HepG2 (cell line): ENCODE measurements around the gene TAF6. TPM values are rescaled to one million over a fixed set of nuclear protein-coding genes. Genes with fewer than 3 reads are reported as not detected.

Experiments used
- HHEX ChIP-seq: IDR thresholded peaks from 2 replicates; pipeline ENCODE4 v1.6.1; 2016; ENCODE audit warnings: control low read depth
- HMGA1 ChIP-seq: sonication (generic); formaldehyde crosslinking; conservative IDR thresholded peaks from 2 replicates; pipeline ENCODE4 v1.4.0; 2020; ENCODE audit warnings: missing genetic modification reagents
- HNRNPUL1 ChIP-seq: fragments of 200-400 bp; formaldehyde crosslinking; IDR thresholded peaks from 2 replicates; pipeline ENCODE4 v1.6.1; 2017; ENCODE audit warnings: low read depth, mild to moderate bottlenecking, low read length, moderate library complexity
- JUN ChIP-seq: sonication (generic); formaldehyde crosslinking; IDR thresholded peaks from 2 replicates; pipeline ENCODE4 v1.4.0; 2020; ENCODE audit warnings: mild to moderate bottlenecking, missing genetic modification reagents
- MED13 ChIP-seq: sonication (generic); formaldehyde crosslinking; IDR thresholded peaks from 2 replicates; pipeline ENCODE4 v1.5.0; 2020; ENCODE audit warnings: missing genetic modification reagents
- PCBP2 ChIP-seq: fragments of 200-400 bp; formaldehyde crosslinking; optimal IDR thresholded peaks from 2 replicates; pipeline ENCODE3; 2018; ENCODE audit warnings: low read length, low read depth; ENCODE audit not compliant: poor library complexity, severe bottlenecking
- SMAD1 ChIP-seq: sonication (generic); formaldehyde crosslinking; IDR thresholded peaks from 2 replicates; pipeline ENCODE4 v1.4.0; 2020; ENCODE audit warnings: missing genetic modification reagents, low read depth, mild to moderate bottlenecking, borderline replicate concordance
- ZFP36L1 ChIP-seq: sonication (generic); formaldehyde crosslinking; IDR thresholded peaks from 2 replicates; pipeline ENCODE4 v1.8.0; 2022; ENCODE audit warnings: mild to moderate bottlenecking, missing genetic modification reagents, moderate library complexity
- ZNF274 ChIP-seq: sonication (generic); formaldehyde crosslinking; IDR thresholded peaks from 2 replicates; pipeline ENCODE4 v1.5.1; 2020; ENCODE audit warnings: mild to moderate bottlenecking, missing genetic modification reagents
- ZNF446 ChIP-seq: sonication (generic); formaldehyde crosslinking; IDR thresholded peaks from 2 replicates; pipeline ENCODE4 v1.5.0; 2020; ENCODE audit warnings: mild to moderate bottlenecking, missing genetic modification reagents
- ZNF589 ChIP-seq: sonication (generic); formaldehyde crosslinking; conservative IDR thresholded peaks from 2 replicates; pipeline ENCODE4 v1.8.0; 2022; ENCODE audit warnings: mild to moderate bottlenecking, moderate library complexity, missing genetic modification reagents
- ZNF780A ChIP-seq: sonication (generic); formaldehyde crosslinking; IDR thresholded peaks from 2 replicates; pipeline ENCODE4 v1.8.0; 2022; ENCODE audit warnings: mild to moderate bottlenecking, missing genetic modification reagents, moderate library complexity
- polyA plus RNA-seq, 8 experiments: library from polyadenylated mRNA; depleted of rRNA in 3 of 8; stranded (reverse) in 7 of 8; unstranded in 1 of 8; fragments of >200 nt; fragmentation: Illumina TruSeq in 4 of 8; extraction: Trizol in 4 of 8; gene quantifications; 2 replicates each; pipeline versions ENCODE4 v1.2.1 to v1.2.3, GENCODE V29; 2011 to 2016; ENCODE audit warnings: low read depth in 4 of 8, missing spikeins in 1 of 8, mixed read lengths in 1 of 8; ENCODE audit not compliant: insufficient read depth in 1 of 8
- total RNA-seq, 5 experiments: library from RNA; depleted of rRNA; stranded (reverse); fragments of >200 nt; fragmentation: Illumina TruSeq; extraction: Trizol; gene quantifications; 2 replicates each; pipeline ENCODE4 v1.2.3, GENCODE V29; 2016; ENCODE audit warnings: low read depth in 1 of 5
- TF ChIP-seq, protein P1 (sequence below): sonication (generic); formaldehyde crosslinking; IDR thresholded peaks from 2 replicates; pipeline ENCODE4 v1.5.1; 2020; ENCODE audit warnings: mild to moderate bottlenecking, missing genetic modification reagents, borderline replicate concordance
- TF ChIP-seq, protein P2 (sequence below): sonication (generic); formaldehyde crosslinking; IDR thresholded peaks from 2 replicates; pipeline ENCODE4 v1.8.0; 2022; ENCODE audit warnings: mild to moderate bottlenecking, missing genetic modification reagents; ENCODE audit not compliant: insufficient replicate concordance
- TF ChIP-seq, protein P3 (sequence below): sonication (generic); formaldehyde crosslinking; IDR thresholded peaks from 2 replicates; pipeline ENCODE4 v1.5.0; 2020; ENCODE audit warnings: mild to moderate bottlenecking, missing genetic modification reagents
- TF ChIP-seq, protein P4 (sequence below): sonication (generic); formaldehyde crosslinking; IDR thresholded peaks from 2 replicates; pipeline ENCODE4 v1.4.0; 2020; ENCODE audit warnings: missing genetic modification reagents

The TAF6 gene
- total and polyA plus RNA-seq, 2 of the 13 experiments (the other 11 are each of a cell fraction or from before 2014, with no cell fraction given) = 12.9 to 18.8 TPM

DNA sequence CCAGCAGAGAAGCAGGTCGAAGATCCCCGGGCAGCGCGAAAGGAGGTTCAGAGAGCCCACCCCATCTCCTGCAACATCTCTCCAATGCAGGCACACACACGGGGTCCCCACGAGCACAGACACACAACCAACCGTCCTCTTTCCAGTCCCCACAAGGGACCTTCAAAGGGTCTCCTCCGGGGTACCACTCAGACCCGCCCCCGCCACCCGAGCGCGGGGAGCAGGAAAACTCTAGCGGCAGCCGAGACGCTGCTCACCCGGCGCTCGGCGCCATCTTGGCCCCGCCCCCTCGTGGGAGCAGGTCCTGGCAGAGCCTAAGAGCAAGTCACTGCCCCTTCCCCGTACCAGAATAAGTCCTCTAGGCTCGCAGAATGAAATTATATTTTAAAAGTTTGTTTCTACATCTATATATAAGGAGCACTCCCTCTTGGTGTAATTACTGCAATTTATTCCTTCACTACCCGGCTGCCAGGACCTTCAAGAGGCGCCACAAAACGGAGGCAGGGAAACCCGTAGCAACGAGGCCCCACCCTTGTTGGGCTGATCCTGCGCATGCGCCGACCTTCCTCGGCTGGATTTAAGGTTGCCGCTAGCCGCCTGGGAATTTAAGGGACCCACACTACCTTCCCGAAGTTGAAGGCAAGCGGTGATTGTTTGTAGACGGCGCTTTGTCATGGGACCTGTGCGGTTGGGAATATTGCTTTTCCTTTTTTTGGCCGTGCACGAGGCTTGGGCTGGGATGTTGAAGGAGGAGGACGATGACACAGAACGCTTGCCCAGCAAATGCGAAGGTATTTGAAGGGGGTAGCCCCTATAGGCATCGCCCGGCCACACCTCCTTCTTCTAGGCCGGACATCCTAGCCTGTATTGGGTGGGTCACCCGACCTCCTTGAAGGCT, at the start of gene TAF6, which contains the start of gene CNPY4 (continued):
- TF ChIP-seq, protein P1, sequence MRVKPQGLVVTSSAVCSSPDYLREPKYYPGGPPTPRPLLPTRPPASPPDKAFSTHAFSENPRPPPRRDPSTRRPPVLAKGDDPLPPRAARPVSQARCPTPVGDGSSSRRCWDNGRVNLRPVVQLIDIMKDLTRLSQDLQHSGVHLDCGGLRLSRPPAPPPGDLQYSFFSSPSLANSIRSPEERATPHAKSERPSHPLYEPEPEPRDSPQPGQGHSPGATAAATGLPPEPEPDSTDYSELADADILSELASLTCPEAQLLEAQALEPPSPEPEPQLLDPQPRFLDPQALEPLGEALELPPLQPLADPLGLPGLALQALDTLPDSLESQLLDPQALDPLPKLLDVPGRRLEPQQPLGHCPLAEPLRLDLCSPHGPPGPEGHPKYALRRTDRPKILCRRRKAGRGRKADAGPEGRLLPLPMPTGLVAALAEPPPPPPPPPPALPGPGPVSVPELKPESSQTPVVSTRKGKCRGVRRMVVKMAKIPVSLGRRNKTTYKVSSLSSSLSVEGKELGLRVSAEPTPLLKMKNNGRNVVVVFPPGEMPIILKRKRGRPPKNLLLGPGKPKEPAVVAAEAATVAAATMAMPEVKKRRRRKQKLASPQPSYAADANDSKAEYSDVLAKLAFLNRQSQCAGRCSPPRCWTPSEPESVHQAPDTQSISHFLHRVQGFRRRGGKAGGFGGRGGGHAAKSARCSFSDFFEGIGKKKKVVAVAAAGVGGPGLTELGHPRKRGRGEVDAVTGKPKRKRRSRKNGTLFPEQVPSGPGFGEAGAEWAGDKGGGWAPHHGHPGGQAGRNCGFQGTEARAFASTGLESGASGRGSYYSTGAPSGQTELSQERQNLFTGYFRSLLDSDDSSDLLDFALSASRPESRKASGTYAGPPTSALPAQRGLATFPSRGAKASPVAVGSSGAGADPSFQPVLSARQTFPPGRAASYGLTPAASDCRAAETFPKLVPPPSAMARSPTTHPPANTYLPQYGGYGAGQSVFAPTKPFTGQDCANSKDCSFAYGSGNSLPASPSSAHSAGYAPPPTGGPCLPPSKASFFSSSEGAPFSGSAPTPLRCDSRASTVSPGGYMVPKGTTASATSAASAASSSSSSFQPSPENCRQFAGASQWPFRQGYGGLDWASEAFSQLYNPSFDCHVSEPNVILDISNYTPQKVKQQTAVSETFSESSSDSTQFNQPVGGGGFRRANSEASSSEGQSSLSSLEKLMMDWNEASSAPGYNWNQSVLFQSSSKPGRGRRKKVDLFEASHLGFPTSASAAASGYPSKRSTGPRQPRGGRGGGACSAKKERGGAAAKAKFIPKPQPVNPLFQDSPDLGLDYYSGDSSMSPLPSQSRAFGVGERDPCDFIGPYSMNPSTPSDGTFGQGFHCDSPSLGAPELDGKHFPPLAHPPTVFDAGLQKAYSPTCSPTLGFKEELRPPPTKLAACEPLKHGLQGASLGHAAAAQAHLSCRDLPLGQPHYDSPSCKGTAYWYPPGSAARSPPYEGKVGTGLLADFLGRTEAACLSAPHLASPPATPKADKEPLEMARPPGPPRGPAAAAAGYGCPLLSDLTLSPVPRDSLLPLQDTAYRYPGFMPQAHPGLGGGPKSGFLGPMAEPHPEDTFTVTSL (CRISPR knock-in tag) = no peak
- no peak for TF ChIP-seq HHEX
- no peak for TF ChIP-seq HNRNPUL1
- 0 out of 2 replicates have a peak, but pooled peaks have one; percentile 52 for TF ChIP-seq ZNF780A
- TF ChIP-seq, protein P2, sequence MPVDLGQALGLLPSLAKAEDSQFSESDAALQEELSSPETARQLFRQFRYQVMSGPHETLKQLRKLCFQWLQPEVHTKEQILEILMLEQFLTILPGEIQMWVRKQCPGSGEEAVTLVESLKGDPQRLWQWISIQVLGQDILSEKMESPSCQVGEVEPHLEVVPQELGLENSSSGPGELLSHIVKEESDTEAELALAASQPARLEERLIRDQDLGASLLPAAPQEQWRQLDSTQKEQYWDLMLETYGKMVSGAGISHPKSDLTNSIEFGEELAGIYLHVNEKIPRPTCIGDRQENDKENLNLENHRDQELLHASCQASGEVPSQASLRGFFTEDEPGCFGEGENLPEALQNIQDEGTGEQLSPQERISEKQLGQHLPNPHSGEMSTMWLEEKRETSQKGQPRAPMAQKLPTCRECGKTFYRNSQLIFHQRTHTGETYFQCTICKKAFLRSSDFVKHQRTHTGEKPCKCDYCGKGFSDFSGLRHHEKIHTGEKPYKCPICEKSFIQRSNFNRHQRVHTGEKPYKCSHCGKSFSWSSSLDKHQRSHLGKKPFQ (CRISPR knock-in tag) = no peak
- TF ChIP-seq, protein P3, sequence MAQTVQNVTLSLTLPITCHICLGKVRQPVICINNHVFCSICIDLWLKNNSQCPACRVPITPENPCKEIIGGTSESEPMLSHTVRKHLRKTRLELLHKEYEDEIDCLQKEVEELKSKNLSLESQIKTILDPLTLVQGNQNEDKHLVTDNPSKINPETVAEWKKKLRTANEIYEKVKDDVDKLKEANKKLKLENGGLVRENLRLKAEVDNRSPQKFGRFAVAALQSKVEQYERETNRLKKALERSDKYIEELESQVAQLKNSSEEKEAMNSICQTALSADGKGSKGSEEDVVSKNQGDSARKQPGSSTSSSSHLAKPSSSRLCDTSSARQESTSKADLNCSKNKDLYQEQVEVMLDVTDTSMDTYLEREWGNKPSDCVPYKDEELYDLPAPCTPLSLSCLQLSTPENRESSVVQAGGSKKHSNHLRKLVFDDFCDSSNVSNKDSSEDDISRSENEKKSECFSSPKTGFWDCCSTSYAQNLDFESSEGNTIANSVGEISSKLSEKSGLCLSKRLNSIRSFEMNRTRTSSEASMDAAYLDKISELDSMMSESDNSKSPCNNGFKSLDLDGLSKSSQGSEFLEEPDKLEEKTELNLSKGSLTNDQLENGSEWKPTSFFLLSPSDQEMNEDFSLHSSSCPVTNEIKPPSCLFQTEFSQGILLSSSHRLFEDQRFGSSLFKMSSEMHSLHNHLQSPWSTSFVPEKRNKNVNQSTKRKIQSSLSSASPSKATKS (CRISPR knock-in tag) = no peak
- TF ChIP-seq PCBP2 = no peak
- no peak for TF ChIP-seq JUN (CRISPR knock-in tag)
- no peak for TF ChIP-seq ZNF589 (CRISPR knock-in tag)
- TF ChIP-seq, protein P4, sequence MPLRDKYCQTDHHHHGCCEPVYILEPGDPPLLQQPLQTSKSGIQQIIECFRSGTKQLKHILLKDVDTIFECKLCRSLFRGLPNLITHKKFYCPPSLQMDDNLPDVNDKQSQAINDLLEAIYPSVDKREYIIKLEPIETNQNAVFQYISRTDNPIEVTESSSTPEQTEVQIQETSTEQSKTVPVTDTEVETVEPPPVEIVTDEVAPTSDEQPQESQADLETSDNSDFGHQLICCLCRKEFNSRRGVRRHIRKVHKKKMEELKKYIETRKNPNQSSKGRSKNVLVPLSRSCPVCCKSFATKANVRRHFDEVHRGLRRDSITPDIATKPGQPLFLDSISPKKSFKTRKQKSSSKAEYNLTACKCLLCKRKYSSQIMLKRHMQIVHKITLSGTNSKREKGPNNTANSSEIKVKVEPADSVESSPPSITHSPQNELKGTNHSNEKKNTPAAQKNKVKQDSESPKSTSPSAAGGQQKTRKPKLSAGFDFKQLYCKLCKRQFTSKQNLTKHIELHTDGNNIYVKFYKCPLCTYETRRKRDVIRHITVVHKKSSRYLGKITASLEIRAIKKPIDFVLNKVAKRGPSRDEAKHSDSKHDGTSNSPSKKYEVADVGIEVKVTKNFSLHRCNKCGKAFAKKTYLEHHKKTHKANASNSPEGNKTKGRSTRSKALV (CRISPR knock-in tag) = peak; percentile 83
- no peak for TF ChIP-seq ZFP36L1 (CRISPR knock-in tag)
- peak; percentile 64; the same call in 1 of the 2 replicates for TF ChIP-seq MED13 (CRISPR knock-in tag)
- peak; percentile 25; the same call in 1 of the 2 replicates for TF ChIP-seq ZNF446 (CRISPR knock-in tag)
- no peak for TF ChIP-seq ZNF274
- no peak for TF ChIP-seq SMAD1 (CRISPR knock-in tag)
- TF ChIP-seq HMGA1 (CRISPR knock-in tag) = no peak
